NCI-H510A treated with DMSO at 0.1 percent for 48 hours (cell line): Measurements from ENCODE around the gene PNKD.

ENCODE experiments used
- DNase-seq: peaks from one replicate; lab custom pipeline; 2025; lab: John Stamatoyannopoulos, UW

PNKD gene, protein sequence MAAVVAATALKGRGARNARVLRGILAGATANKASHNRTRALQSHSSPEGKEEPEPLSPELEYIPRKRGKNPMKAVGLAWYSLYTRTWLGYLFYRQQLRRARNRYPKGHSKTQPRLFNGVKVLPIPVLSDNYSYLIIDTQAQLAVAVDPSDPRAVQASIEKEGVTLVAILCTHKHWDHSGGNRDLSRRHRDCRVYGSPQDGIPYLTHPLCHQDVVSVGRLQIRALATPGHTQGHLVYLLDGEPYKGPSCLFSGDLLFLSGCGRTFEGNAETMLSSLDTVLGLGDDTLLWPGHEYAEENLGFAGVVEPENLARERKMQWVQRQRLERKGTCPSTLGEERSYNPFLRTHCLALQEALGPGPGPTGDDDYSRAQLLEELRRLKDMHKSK

GRCh38 chr2:218269900-218270720, at the start of gene PNKD, which contains the start of gene AAMP:
Gene PNKD (plus strand): TSS chr2:218270519. CDS start chr2:218270536, 17 bp downstream.
Gene AAMP (minus strand): TSS chr2:218270137. CDS start chr2:218270086, 51 bp downstream.
- DNase-seq, result peak; percentile 99

DNA sequence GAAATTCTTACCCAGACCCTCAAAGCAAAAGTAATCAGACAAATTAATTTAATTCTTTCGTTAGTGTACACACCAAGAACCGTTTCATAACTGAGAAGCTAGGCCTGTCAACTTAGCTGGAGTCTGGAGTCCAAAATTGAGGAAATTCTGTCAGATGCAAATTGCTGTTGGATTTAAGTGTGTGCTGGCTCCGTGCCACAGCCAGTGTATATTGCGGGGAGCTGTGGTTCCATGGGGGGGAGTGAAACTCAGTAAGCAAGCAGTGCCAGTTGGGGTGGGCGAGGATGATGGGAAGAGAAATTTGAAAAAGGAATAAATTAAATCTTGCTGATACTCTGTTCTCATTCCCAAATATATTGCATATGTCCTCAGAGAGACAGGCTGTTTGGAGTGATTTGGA, 49.3 kb upstream of the PNKD start:
- no peak for DNase-seq

DNA sequence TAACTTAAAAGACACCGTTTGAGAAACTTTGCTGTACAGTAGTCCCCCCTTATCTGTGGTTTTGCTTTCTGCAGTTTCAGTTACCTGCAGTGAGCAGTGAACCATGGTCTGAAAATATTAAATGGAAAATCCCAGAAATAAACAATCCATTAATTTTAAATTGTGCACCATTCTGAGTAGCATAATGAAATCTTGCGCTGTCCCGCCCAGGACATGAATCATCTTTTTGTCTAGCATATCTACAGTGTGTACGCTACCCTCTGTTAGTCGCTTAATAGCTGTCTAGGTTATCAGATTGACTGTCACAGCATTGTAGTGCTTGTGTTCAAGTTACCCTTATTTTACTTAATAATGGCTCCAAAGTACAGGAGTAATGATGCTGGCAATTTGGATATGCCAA, 47.3 kb upstream of the PNKD start:
- no peak for DNase-seq

DNA sequence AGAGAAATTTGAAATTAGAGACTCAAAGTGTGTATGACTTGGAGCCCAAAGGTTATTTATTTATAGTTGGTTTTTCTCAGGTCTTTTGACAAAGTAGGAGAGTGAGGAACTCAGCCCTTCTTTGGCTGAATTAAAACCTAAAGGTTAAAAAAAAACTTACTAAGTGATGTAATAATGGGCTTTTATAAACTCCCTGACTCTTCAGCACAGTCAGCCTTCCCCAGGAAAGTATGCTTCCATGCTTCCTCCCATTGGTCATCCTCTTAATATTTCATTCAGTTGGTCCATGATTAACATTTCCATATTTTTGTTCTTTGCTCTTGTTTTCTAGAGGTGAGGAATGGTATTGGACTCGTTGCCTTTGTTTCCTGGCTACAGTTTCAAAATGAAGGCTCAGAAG, 46.1 kb upstream of the PNKD start:
- no peak for DNase-seq

DNA sequence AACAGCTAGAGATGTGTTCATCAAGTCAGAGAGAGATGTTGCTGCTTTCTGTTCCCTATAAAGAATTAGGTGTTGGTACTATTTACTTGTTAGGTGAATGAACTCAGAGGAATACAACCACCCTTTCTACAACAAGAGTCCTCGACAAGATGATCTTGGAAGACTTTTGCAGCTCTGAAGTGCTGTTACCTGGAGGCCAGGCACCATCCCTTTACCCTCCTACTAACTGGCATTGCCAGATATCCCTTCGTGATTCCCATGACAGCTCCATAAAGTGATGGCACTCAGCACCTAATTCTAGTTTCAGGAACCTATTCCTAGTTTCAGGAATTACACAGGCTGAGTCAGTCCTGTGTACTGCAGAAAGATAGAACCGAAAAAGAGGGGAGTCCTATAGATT, 43.4 kb upstream of the PNKD start:
- no peak for DNase-seq

- no peak for DNase-seq
Observed at GRCh38 chr2:218228366-218229090, 41.8 kb upstream of the PNKD start.

- DNase-seq, result no peak
Observed at GRCh38 chr2:218229239-218229638, 41.1 kb upstream of the PNKD start.

DNA sequence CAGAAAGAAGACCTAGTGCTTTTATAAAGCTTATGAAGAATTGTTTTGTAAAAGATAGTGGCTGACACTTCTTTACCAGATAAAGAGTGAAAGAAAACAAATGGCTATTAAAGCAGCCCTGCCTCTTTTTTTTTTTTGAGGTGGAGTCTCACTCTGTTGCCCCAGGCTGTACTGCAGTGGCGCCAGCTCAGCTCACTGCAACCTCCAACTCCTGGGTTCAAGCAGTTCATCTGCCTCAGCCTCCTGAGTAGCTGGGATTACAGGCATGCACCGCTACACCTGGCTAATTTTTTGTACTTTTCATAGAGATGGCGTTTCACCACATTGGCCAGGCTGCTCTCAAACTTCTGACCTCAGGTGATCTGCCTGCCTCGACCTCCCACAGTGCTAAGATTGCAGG, 40.5 kb upstream of the PNKD start:
- DNase-seq, result no peak

- DNase-seq, result no peak
Observed at GRCh38 chr2:218230882-218231281, 39.4 kb upstream of the PNKD start.

DNA sequence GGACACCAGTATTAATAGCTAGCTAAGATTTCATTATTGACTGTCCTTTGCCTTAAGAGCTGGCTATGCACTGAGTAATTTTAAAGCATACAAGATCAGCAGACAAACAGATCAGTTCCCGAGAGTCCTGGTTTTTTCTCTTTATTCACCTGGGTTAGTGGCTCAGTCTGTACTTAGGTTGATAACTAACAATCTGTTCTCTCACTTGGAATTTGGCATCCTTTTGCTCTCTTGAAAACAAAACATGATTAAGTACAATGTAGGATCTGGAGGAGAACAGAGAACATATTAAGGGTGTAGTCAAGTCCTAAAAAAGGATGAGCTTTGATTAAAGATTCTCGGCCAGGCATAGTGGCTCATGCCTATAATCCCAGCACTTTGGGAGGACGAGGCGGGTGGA, 36.8 kb upstream of the PNKD start:
- no peak for DNase-seq

GRCh38 chr2:218234521-218234920, 35.8 kb upstream of the PNKD start:
- DNase-seq, result no peak

DNA sequence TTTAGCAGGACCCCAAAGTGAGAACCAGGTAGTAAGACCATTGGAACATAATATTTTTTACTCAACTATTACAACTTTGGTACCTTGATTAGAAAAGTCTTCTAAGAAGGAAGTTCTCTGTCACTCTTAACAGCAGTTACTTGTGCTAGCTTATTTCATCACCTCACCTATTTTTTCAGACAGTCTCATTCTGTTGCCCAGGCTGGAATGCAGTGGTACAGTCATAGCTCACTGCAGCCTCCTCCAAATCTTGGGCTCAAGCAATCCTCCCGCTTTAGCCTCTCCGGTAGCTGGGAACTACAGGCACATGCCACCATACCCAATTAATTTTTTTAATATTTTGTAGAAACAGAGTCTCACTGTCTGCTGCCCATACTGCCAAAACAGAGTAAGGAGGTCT, 35.3 kb upstream of the PNKD start:
- DNase-seq, result no peak

DNA sequence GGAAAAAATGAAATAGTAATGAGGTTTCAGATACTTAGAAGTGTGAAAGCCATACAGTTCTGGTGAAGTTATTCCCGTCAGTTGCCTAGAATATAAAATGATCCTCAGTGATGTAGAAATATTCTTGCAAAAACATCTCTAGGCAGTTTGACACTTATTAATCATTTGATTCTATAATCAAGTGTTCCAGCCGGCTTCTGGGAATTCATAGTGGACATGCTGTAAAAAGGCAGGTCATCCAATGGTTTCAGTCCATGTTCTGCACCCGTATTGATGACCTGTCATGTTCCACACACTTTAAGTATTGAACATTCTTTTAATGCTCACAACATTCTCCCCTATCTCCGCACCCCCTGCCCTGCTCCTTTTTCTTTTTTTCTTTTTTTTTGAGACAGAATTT, 33.5 kb upstream of the PNKD start:
- DNase-seq, result no peak

- no peak for DNase-seq
Observed at GRCh38 chr2:218238887-218239286, 31.4 kb upstream of the PNKD start.

DNA sequence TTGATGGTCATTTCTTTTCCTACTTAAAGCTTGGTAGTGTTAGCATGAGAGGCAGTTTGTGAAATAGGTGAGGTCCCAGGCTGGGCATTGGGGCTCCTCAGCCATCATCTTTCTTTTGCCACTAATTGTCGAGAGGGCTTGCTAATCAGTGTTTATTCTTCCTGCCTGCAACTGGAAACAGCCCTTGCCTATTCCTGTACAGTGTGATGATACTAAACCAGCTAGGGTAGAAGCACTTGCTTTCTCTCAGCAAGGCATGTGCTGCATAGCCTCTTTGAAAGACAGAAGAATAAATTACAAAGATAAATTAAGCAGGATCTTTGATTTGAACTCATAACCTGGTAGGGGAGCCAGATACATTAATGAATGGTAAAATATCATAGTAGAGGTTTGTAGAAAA, 26.1 kb upstream of the PNKD start:
- DNase-seq, result no peak

DNA sequence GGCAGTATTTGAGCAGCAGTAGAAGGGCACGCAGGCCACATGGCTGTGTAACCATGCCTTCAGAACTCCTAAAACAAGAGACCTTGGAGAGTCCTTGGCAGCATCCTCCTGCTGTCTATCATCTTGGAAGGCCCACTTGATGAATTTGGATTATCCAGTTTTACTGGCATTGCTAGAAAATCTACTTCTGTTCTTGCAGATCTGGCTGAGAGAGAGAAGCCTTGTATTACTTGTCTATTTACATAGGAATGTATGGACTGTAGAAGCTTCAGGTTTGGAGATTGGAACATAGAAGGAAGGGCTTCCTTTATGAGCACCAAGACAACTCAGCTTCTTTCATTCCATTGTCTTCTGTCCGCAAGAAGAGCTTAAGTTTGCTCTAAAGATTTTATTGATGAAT, 25.7 kb upstream of the PNKD start:
- DNase-seq, result no peak

DNA sequence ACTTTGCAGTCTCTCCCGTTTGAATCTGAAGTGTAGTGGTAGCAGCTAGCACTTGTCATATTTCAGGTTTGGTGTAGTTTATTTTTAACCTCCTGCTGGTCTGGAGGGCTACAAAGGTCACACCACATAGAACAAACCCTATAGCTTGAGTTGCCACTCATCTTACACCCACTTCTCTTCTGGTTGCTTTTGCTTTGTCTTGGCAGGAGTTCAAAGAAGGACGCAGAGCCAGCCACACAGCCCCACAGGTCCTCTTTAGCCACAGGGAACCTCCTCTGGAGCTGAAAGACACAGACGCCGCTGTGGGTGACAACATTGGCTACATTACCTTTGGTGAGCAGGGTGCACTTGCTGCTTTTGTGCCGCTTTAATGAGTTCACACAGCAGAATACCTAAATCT, 25.1 kb upstream of the PNKD start:
- peak; percentile 6 for DNase-seq

- no peak for DNase-seq
Observed at GRCh38 chr2:218249691-218250090, 20.6 kb upstream of the PNKD start.

DNA sequence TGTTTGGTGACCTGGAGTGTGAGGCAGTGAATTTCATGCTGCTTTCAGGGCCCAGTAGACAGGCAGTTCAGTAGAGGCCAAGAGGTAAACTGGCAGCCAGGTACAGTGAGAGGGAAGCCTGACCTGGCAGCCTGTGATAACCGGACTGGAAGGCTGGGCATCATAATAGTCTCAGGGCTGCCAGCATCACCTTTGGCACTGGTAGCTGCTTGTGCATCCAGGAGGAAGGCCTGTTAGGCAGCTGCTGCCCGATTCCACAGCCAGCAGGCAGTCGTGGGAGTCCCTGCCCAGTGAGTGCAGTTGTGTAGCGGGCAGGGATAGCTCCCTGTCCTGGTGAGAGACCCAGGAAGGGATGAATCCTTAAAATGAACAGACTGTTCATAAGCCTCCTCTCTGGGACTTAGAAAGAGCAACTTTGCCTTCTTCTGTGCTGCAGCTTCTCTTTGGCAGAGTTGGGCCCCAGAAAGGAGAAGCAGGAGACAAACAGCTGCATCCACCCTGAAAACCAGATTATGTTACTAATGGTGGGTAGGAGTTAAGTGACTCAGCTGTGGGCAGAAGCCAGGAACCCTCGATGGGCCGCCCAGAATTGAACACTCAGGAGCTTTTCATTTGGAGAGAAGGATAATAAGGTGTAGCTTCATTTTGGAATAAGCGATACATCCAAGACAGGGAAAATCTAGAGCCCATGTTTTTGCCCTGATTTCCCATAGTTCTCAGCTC, 17.6 kb upstream of the PNKD start:
- no peak for DNase-seq

- no peak for DNase-seq
Observed at GRCh38 chr2:218253232-218253625, 17.1 kb upstream of the PNKD start.

DNA sequence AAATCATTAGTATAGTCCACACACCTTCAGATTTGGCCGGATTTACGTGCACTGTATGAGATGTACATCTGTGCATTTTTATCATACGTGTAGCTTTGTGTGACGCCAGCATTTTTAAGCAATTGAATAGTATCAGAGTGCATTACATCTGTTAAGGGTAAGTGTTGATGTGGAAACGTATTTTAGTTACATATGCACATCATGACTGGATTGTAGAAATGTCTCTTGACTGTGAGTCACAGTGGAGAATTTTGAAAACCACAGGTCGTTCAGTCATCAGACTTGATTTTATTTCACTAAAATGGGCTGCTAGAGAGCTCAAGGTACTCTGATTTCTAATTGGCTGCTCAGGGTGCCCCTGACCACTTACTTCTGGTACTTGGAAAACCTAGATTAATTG, 14.9 kb upstream of the PNKD start:
- no peak for DNase-seq
